GM23338 (cell line): ENCODE measurements around the gene SKIC8. TPM values are rescaled to one million over a fixed set of nuclear protein-coding genes. Genes with fewer than 3 reads are reported as not detected.

ENCODE experiments used
- ATAC-seq: fragments of 200-7000 bp; cut with Tn5 transposase; 3 replicates; pipeline ENCODE4 v1.9.1; 2020
- DNase-seq: peaks from one replicate; pipeline ENCODE4 v3.0.0-alpha.2; 2015; ENCODE audit warnings: low spot score
- H2AFZ ChIP-seq: fragments of 200-600 bp; sonication (generic); 2 replicates; pipeline ENCODE4 v1.8.0; 2016; ENCODE audit warnings: antibody characterized with exemption, mild to moderate bottlenecking, moderate library complexity
- H3F3A ChIP-seq: fragments of 200-600 bp; sonication (generic); replicated peaks from 2 replicates; pipeline ENCODE4 v1.8.0; 2017; ENCODE audit warnings: antibody characterized with exemption, mixed run types, low read depth
- H3K27ac ChIP-seq: fragments of 200-600 bp; sonication (generic); 2 replicates; pipeline ENCODE4 v1.6.1; 2016; ENCODE audit warnings: low read depth
- H3K27me3 ChIP-seq: fragments of 200-600 bp; sonication (generic); 2 replicates; pipeline ENCODE4 v1.8.0; 2016; ENCODE audit warnings: mild to moderate bottlenecking, mixed run types, moderate library complexity; ENCODE audit not compliant: insufficient read depth
- H3K36me3 ChIP-seq: fragments of 200-600 bp; sonication (generic); 2 replicates; pipeline ENCODE4 v1.8.0; 2016; ENCODE audit warnings: mild to moderate bottlenecking; ENCODE audit not compliant: insufficient read depth
- H3K4me1 ChIP-seq: fragments of 200-600 bp; sonication (generic); 2 replicates; pipeline ENCODE4 v1.8.0; 2016; ENCODE audit warnings: mild to moderate bottlenecking, moderate library complexity; ENCODE audit not compliant: insufficient read depth
- H3K4me2 ChIP-seq: fragments of 200-600 bp; sonication (generic); 2 replicates; pipeline ENCODE4 v1.7.1; 2017; ENCODE audit warnings: mixed run types
- H3K4me3 ChIP-seq: fragments of 200-600 bp; sonication (generic); 2 replicates; pipeline ENCODE4 v1.6.1; 2016; ENCODE audit warnings: mixed run types
- H3K79me2 ChIP-seq: fragments of 200-600 bp; sonication (generic); replicated peaks from 2 replicates; pipeline ENCODE4 v1.8.0; 2017; ENCODE audit warnings: mild to moderate bottlenecking; ENCODE audit not compliant: insufficient read depth
- H3K9me2 ChIP-seq: fragments of 200-600 bp; sonication (generic); 2 replicates; pipeline ENCODE4 v1.8.0; 2017; ENCODE audit not compliant: insufficient read depth
- H4K20me1 ChIP-seq: fragments of 200-600 bp; sonication (generic); replicated peaks from 2 replicates; pipeline ENCODE4 v1.8.0; 2017; ENCODE audit warnings: mild to moderate bottlenecking; ENCODE audit not compliant: insufficient read depth
- H3K27ac Mint-ChIP-seq: 2 replicates; pipeline ENCODE4 v1.8.0; 2020; ENCODE audit warnings: inconsistent platforms, mild to moderate bottlenecking, moderate library complexity, mixed read lengths
- H3K27me3 Mint-ChIP-seq: 3 replicates; pipeline ENCODE4 v1.8.0; 2022; ENCODE audit warnings: low read depth, mild to moderate bottlenecking, moderate library complexity, mixed read lengths, inconsistent platforms; ENCODE audit not compliant: insufficient read depth, poor library complexity
- H3K36me3 Mint-ChIP-seq: 3 replicates; pipeline ENCODE4 v1.8.0; 2021; ENCODE audit warnings: low read depth, mild to moderate bottlenecking, inconsistent platforms, moderate library complexity, mixed read lengths
- H3K4me1 Mint-ChIP-seq: 3 replicates; pipeline ENCODE4 v1.8.0; 2020; ENCODE audit warnings: mild to moderate bottlenecking, inconsistent platforms, mixed read lengths
- H3K4me3 Mint-ChIP-seq: 3 replicates; pipeline ENCODE4 v1.8.0; 2021; ENCODE audit warnings: moderate library complexity, mild to moderate bottlenecking, inconsistent platforms, mixed read lengths
- H3K9me3 Mint-ChIP-seq: 3 replicates; pipeline ENCODE4 v1.8.0; 2020; ENCODE audit warnings: moderate library complexity, mild to moderate bottlenecking, inconsistent platforms, mixed read lengths
- CREB1 ChIP-seq: fragments of 250-450 bp; sonication (Bioruptor Pico); IDR thresholded peaks from 2 replicates; pipeline ENCODE4 v1.5.0; 2020; ENCODE audit warnings: low read depth, mild to moderate bottlenecking, moderate library complexity
- ETS1 ChIP-seq: IDR thresholded peaks from 2 replicates; pipeline ENCODE4 v1.6.1; 2016; ENCODE audit warnings: antibody characterized with exemption
- EZH2 ChIP-seq: fragments of 200-600 bp; sonication (generic); IDR thresholded peaks from one replicate; pipeline ENCODE4 v1.8.0; 2017; ENCODE audit warnings: antibody characterized with exemption, mild to moderate bottlenecking, low read depth; ENCODE audit not compliant: unreplicated experiment
- EZH2phosphoT487 ChIP-seq: fragments of 200-600 bp; sonication (generic); IDR thresholded peaks from one replicate; pipeline ENCODE4 v1.8.1; 2018; ENCODE audit warnings: antibody characterized with exemption; ENCODE audit not compliant: unreplicated experiment
- JUNB ChIP-seq: IDR thresholded peaks from one replicate; pipeline ENCODE4 v1.6.1; 2016; ENCODE audit warnings: antibody characterized with exemption; ENCODE audit not compliant: unreplicated experiment
- POLR2AphosphoS5 ChIP-seq: IDR thresholded peaks from 2 replicates; pipeline ENCODE4 v1.6.1; 2016; ENCODE audit warnings: antibody characterized with exemption, low read depth
- STAT1 ChIP-seq: IDR thresholded peaks from one replicate; pipeline ENCODE4 v1.6.1; 2016; ENCODE audit warnings: antibody characterized with exemption; ENCODE audit not compliant: unreplicated experiment
- ZNF331 ChIP-seq: fragments of 250-450 bp; sonication (Bioruptor Pico); IDR thresholded peaks from 2 replicates; pipeline ENCODE4 v1.5.0; 2020; ENCODE audit warnings: low read depth, mild to moderate bottlenecking, moderate library complexity
- polyA plus RNA-seq: library from polyadenylated mRNA; unstranded; fragments of >200 nt; fragmentation: Nextera tagmentation; extraction: Ambion mirVana; gene quantifications from 2 replicates; pipeline ENCODE4 v1.2.1, GENCODE V29; 2016
- total RNA-seq: library from RNA; depleted of rRNA; stranded (reverse); fragments of >200 nt; shearing (Covaris generic); gene quantifications from 2 replicates; pipeline ENCODE4 v1.2.3, GENCODE V29; 2014
- TF ChIP-seq, protein P1 (sequence below): IDR thresholded peaks from one replicate; pipeline ENCODE4 v1.6.1; 2018; ENCODE audit warnings: antibody characterized with exemption; ENCODE audit not compliant: unreplicated experiment
- TF ChIP-seq, protein P2 (sequence below), 2 experiments: fragments of 200-600 bp in 1 of 2; sonication (generic) in 1 of 2; conservative IDR thresholded peaks; 2 replicates each; pipeline versions ENCODE4 v1.5.1 to v1.6.1; 2016 to 2017; ENCODE audit warnings: antibody characterized with exemption in 2 of 2, low read depth in 2 of 2, mild to moderate bottlenecking in 2 of 2, moderate library complexity in 1 of 2

Gene SKIC8
- total and polyA plus RNA-seq, 2 experiments from 2014 or later: 59.4 to 73.8 TPM

DNA sequence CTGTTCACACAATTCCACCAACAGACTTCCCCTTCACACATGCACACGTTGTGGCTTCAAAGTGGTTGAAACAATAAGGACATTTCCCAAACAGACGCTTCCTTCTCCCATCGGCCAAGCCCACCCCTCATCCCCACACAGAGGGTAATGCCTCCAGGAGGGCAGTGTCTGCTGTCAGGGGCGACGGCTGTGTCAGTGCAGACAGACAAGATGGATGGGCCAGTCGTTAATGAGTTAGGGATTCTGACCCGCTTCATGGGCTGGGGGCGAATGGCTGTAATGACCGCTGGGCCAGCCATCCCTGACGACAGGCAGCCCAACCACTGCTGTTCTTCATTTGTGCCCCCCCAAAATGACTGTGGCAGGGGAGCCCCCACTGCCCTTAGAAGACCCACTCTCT lies 20.2 kb upstream of the SKIC8 start:
- H4K20me1 ChIP-seq: no peaks in the 10 kb centered on the region
- Mint-ChIP-seq H3K27ac (no peak overlapping the region), H3K36me3 (no peaks in the 10 kb centered on the region), H3K9me3 (no peaks in the 10 kb centered on the region; the same call in 2 of the 3 replicates), H3K4me1 (peaks cover 61% of the 10 kb centered on the region), H3K27me3 (peaks cover 12% of the 10 kb centered on the region), H3K4me3 (no peak overlapping the region; the same call in 2 of the 3 replicates)
- no peak overlapping the region for H2AFZ ChIP-seq
- H3K9me2 ChIP-seq: no peaks in the 10 kb centered on the region
- H3F3A ChIP-seq: peaks cover 14% of the 10 kb centered on the region; the same call in 1 of the 2 replicates
- H3K79me2 ChIP-seq: no peaks in the 10 kb centered on the region
- peaks cover 36% of the 10 kb centered on the region for H3K4me1 ChIP-seq
- no peaks in the 10 kb centered on the region for H3K36me3 ChIP-seq
- no peak overlapping the region for H3K4me3 ChIP-seq
- no peaks in the 10 kb centered on the region for H3K27me3 ChIP-seq
- no peak for DNase-seq
- TF ChIP-seq EZH2 (no peak), EZH2phosphoT487 (no peak), ZNF331 (CRISPR knock-in tag) (no peak), POLR2AphosphoS5 (no peak), ETS1 (no peak), STAT1 (no peak), JUNB (no peak), CREB1 (CRISPR knock-in tag) (no peak)
- TF ChIP-seq, protein P1, sequence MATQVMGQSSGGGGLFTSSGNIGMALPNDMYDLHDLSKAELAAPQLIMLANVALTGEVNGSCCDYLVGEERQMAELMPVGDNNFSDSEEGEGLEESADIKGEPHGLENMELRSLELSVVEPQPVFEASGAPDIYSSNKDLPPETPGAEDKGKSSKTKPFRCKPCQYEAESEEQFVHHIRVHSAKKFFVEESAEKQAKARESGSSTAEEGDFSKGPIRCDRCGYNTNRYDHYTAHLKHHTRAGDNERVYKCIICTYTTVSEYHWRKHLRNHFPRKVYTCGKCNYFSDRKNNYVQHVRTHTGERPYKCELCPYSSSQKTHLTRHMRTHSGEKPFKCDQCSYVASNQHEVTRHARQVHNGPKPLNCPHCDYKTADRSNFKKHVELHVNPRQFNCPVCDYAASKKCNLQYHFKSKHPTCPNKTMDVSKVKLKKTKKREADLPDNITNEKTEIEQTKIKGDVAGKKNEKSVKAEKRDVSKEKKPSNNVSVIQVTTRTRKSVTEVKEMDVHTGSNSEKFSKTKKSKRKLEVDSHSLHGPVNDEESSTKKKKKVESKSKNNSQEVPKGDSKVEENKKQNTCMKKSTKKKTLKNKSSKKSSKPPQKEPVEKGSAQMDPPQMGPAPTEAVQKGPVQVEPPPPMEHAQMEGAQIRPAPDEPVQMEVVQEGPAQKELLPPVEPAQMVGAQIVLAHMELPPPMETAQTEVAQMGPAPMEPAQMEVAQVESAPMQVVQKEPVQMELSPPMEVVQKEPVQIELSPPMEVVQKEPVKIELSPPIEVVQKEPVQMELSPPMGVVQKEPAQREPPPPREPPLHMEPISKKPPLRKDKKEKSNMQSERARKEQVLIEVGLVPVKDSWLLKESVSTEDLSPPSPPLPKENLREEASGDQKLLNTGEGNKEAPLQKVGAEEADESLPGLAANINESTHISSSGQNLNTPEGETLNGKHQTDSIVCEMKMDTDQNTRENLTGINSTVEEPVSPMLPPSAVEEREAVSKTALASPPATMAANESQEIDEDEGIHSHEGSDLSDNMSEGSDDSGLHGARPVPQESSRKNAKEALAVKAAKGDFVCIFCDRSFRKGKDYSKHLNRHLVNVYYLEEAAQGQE: no peak
- TF ChIP-seq, protein P2, sequence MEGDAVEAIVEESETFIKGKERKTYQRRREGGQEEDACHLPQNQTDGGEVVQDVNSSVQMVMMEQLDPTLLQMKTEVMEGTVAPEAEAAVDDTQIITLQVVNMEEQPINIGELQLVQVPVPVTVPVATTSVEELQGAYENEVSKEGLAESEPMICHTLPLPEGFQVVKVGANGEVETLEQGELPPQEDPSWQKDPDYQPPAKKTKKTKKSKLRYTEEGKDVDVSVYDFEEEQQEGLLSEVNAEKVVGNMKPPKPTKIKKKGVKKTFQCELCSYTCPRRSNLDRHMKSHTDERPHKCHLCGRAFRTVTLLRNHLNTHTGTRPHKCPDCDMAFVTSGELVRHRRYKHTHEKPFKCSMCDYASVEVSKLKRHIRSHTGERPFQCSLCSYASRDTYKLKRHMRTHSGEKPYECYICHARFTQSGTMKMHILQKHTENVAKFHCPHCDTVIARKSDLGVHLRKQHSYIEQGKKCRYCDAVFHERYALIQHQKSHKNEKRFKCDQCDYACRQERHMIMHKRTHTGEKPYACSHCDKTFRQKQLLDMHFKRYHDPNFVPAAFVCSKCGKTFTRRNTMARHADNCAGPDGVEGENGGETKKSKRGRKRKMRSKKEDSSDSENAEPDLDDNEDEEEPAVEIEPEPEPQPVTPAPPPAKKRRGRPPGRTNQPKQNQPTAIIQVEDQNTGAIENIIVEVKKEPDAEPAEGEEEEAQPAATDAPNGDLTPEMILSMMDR (conservative IDR thresholded peaks at IDR 0.05; ENCODE audit: low read depth in 2 of 2): no peak
- no peak overlapping the region for H3K4me2 ChIP-seq
- ATAC-seq: no peak
- H3K27ac ChIP-seq: no peak overlapping the region
